Dermis blood vessel endothelial cell (primary cell): Measurements from ENCODE around the gene TXNIP. TPM values are rescaled to one million over a fixed set of nuclear protein-coding genes. Genes with fewer than 3 reads are reported as not detected.
A peak's percentile ranks its signal among the peaks of the same experiment; 100 is the strongest.

Experiments used
- DNase-seq: peaks from one replicate; pipeline ENCODE4 v3.0.0; 2010
- total RNA-seq: library from RNA; depleted of rRNA; stranded (reverse); fragments of >200 nt; gene quantifications from 2 replicates; pipeline ENCODE4 v1.2.3, GENCODE V29; 2014

TXNIP gene
- total RNA-seq, 1 donor from 2014 or later = 151 TPM

DNA sequence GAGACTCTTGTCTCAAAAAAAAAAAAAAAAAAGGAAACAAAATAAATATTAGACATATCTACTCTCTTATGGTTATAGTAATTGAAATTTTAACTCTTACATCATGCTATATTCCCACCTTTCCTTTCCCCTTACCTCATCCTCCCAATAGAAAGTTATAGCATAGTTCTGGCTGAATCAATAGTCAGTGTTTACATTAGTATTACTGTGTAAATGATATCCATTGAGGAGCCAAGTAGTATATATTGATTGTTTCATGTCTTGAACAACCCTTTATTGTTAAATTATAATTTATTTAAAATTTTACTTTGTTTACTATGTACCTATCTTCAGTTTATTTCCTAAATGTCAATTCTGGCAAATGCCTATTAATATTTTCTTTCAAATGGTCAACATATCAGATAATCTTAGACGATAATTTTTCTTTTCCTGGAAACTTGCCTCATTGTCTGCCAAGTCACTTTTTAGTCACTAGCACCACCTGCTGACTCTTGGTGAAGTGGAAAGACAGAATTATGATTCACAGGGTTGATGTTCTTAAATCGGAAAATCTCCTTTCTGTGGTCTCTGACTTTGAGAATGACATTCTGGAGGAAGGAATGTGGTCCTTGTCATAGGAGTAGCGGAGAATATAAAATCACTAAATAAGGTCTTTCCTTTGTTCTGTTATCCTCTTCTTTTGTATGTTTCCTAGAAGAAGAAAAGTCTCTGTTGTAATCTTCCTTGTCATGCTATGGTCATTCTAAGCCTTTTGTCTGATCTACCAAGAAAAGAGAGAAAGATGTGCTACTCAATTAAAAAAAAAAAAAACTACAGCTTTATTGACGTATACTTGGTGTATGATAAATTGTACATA, 16.6 kb upstream of the TXNIP start:
- peak; percentile 90 for DNase-seq

DNA sequence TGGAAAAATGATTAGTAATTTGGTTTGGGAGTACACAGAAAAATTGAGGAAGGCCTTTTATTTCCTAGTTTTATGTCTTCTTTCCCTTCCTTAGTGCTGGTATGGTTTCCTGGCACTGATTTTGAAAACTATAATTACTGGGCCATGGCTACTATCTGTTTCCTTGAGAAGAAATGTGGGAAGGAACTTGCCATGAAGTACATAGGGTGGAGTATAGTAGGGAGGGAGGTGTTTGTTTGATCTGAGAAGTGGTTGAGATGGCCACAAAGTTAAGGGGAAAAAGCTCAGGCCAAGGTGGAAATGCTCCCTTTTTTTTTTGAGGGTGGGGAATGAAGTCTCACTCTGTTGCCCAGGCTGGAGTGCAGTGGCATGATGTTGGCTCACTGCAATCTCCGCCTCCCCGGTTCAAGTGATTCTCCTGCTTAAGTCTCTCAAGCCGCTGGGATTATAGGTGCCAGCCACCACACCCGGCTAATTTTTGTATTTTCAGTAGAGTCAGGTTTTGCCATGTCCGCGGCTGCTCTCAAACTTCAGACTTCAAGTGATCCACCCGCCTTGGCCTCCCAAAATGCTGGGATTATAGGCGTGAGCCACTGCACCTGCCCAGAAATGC, 13.9 kb upstream of the TXNIP start:
- peak; percentile 20 for DNase-seq

DNA sequence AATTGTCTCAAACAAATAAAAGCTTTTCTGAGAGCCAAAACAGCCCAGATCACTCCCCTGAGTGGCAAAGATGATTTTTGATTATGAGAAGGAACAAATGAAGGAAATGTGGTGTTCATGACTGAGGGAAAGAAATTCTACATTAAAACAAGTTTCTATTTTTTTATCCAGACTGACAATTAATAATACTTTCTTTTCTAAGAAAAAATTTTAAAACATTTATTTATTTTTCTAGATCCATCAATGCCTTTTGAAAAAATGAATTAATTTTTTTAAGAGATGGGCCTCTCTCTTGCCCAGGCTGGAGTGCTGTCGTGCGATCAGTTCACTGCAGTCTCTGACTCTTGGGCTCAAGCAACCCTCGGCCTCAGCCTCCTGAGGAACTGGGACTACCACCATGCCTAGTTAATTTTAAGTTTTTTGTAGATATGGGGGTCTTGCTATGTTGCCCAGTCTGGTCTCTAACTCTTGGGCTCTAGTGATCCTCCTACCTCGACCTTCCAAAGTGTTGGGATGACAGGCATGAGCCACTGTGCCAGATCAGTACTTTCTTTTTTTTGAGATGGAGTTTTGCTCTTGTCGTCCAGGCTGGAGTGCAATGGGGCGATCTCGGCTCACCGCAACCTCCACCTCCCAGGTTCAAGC, 11.2 kb upstream of the TXNIP start:
- DNase-seq = no peak

DNA sequence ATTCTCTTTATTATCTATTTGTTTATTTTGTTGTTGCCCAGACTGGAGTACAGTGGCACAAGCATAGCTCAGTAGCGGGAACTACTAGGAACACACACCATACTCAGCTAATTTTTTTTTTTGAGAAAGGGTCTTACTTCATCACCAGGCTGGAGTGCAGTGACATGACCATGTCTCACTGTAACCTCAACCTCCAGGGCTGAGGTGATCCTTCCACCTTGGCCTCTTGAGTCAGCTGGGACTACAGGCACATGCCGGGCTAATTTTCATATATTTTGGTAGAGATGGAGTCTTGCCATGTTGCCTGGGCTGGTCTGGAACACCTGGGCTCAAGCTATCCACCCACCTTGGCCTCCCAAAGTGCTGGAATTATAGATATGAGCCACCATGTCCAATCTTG, 5.3 kb upstream of the TXNIP start:
- no peak for DNase-seq

DNA sequence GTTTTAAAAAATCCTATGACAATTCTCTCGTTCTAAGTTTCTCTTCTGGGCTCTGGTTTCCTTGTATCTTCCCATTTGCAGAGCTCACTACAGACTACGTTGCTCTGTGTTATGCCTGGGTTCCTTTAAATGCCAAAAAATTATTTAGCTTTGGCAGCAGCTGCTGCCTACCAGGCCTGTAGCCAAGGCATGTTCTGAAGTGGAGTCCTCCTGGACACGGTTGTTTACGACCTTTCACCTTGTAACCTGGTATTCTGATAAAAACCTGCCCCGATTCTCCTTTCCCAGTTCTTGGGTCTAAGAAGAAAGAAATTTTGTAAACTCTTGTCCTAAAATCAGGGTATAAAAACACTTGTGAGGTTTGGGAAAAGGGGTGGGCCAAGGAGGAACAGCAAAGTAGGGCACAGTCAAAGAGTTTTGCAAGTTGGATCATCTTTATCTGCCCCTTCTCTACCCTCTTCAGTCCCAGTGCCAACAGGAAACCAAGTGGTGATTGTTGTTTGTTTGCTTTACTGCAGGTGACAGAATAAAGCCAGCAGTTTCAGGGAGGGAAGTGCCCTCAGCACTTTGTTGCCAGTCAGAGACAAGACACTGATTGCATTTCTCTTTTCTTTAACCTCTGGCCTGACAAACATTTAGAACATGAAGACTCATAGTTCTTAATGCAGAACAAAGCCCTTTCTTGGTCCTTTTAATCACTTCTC, 3.1 kb upstream of the TXNIP start:
- DNase-seq = no peak

DNA sequence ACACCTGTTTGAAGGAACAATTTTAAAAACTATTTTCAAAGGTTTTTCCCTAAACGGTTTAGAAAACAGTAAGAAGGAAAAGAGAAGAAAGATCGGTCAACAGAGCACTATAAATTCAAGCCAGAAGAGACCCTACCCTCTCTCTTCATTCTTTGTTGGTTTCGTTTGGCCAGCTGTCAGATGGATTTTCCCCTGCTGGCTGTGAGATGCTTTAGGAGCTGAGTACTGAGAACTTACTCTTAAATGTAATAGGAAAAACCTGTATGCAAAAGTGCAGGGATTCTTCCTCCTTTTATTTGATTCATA, 1.3 kb upstream of the TXNIP start:
- no peak for DNase-seq

DNA sequence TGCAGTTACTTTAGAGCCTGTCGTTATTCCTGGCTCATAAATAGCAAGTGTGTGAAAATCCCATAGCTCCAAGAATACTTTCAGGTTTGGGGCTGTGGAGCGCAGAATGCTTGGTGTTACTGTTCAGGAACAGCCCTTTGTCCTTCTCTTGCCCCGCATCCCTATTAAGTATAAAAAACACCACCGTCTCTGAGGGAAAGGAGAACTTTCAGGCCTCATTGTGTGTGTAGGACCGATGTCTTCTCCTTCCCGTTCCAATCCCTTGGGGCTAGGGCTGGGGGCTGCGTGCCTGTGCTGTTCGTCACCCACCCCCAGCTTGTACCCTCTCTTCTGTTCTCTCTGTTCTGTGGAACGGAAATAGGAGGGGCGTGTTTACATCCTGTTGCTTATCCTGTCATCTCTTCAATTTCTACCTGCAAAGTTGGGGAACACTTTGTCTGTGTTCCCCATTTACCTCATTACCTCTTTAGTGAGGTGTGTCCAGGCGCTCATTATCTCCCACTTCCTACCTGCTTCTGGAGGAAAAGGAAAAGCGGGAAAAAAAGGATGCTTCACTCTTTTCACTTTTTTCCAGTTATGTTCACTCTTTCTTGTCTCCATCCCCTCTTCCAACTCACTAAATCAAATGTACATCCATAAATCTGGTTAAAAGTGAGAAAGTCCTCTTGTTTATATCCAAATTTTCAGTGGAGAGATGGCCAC, 788 bp upstream of the TXNIP start:
- DNase-seq = no peak

DNA sequence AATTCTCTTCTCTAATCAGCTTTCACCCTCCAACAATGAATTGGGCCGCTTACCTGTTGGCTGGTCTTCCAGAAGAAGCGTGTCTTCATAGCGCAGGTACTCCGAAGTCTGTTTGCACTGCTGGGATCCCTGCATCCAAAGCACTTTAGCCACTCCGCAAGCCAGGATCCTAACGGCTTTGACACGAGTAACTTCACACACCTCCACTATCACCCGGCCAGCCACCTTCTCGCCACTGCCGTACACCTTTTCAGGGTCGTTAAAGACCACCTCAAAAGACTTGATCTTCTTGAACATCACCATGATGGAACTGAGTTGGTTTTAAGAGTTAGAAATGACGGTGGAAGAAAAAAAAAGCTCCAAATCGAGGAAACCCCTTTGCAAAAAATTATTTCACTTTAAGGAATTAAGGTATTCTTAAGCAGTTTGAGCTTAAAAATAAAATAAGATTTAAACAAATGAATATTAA, 381 bp downstream of the TXNIP start:
- no peak for DNase-seq

DNA sequence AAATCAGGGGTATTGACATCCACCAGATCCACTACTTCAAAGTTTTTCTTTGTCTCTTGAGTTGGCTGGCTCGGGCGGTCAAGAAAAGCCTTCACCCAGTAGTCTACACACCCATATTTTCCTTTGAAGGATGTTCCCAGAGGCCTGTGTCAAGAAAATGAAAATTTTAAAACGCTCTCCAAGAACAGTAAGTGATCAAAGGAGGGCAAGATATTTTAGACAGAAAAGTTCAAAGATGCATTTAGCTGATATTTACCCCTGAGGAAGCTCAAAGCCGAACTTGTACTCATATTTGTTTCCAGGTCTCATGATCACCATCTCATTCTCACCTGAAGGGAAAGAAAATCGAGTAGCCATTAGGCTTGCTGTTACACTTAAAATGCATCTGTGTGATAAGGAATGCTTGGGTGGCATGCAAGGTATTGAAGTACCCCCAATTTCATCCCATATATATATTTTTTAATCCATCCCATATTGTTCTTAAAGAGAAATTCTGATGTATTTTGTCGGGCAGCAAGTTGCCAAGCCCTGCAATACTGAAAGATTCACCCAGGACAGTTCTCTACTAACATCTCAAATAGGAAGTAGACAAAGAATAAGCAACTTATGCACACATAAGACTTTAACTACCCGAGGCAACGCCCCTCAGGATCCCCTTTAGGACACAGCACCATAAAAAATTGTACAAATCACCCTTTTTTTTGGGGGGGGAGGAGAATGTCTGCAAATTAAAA, 1.1 kb downstream of the TXNIP start:
- no peak for DNase-seq

DNA sequence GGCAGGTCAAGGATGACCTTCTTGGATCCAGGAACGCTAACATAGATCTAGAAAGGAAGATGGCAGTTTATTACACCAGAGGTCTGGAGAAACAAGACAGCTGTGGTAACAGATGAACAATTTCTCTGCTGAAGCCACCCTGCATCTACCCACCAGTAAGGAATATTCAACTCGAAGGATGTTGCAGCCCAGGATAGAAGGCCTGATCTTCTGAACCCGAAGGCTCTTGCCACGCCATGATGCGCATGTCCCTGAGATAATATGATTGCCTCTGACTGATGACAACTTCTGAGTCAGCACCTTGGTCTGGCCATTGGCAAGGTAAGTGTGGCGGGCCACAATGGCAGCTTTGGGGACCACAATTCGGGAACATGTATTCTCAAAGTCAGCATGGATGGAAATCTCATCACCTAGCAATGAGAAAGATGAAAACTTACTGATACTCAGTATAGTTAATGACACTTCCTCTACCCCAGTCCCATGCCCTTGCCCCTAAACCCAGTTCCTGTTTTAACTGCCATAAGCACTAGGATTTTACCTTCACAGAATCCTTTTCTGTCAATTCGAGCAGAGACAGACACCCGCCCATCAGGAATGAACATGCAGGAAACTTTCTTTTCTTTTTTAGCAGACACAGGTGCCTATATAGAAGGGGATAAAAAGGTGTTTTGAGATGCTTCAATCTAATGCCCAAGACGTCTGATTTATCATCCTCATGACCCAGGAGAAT, 1.8 kb downstream of the TXNIP start:
- no peak for DNase-seq

DNA sequence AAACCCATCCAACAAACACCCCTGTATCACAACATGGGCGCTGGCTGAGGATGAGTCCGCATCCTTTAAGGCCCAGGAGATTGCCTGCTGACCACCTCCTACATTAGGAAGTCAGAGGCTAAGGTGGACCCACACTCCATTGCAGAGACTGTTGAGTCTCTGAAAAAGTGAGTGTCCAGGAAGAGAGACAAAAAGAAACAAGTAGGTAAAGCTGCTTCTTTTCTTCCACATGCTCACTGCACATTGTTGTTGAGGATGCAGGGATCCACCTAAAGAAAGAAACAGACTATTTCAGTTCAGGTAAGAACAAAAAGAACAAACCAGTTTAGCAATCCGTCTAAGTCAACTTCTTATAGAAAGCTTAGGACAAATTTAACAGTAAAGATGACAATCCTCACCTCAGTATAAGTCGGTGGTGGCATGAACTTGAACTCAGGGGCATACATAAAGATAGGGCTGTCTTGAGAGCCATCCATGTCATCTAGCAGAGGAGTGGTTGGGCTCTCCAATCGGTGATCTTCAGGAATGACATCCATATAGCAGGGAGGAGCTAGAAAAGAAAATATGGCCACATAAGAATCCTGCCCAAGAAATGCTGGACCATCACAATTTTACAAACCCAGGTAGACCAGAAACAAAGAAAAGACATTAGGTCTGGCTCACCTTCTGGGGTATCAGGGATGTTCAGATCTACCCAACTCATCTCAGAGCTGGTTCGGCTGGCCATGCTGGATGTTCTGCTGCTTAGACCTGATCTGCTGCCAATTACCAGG, 2.6 kb downstream of the TXNIP start:
- DNase-seq = no peak

DNA sequence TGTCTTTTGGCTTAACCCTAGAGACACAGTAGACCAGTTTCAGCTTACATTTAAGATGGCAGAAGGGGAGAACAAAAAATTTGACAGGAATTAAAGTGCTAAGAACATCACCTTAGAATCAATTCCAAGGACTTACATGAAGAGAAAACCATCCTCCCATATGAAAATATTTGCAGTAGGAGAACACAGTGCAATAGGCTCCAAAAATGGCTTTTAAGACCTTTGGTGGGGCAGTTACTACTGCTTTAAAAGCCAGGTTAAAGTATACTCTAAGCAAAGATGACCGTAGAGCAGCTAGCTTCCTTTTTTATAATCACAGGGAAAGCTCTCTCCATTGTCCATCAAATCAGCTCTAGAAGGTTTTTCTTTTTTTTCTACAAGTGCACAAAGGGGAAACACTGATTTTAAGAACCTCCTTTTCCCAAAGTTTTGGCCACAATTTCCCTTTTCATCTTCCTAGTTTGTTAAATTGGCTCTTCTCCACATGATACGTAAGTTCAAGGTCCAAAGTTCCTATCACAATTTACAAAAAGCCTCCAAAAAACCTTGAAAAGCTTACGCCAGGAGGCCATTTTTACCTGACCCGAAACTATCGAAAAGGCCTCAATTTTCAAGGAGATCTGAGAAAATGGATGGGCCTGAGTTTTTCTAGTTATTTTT, 3.3 kb downstream of the TXNIP start:
- DNase-seq = no peak

DNA sequence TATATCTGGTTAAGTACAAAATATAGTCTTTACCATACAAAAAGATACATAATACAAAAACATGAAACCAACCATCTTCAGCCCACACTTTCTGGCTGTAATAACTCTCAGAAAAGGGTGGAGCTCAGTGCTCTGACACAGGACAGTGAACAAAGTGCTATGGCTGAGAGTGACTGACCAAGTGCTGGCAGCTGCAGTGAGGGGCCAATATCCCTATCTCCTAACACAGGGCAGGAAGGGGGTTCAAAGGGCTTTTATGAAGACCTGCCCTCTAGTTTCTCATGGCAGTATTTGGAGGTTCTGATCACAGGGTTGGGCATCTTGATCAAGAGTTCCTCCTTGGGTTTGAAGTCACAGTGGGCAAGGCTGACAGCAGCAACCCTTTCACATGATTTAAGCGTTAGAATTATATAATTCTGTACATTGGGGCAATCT, 3.9 kb downstream of the TXNIP start:
- no peak for DNase-seq

DNA sequence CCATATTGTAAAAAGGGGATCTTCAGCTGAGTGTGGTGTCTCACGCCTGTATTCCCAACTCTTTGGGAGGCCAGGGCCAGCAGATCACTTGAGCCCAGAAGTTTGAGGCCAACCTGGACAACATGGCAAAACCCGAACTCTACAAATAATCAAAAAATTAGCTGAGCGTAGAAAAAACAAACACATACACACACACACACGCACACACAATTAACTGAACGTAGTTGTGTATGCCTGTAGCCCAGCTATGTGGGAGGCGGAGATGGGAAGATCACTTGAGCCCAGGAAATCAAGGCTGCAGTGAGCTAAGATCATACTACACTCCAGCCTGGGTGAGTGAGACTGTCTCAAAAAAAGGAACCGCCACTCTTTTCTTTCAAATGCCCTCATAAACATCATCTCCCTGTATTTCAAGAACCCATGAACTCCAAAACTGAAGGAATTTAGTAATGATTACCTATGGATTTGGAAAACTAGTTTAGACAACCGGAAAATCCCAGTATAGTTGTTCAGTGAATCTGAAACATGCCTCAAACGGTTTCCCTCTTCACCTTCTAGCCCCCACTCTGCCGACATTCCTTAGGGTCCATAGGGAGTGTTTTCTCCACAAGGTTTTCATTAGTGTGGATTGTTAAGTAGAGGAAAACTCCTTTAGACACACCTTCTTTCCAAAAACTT, 4.5 kb downstream of the TXNIP start:
- no peak for DNase-seq

DNA sequence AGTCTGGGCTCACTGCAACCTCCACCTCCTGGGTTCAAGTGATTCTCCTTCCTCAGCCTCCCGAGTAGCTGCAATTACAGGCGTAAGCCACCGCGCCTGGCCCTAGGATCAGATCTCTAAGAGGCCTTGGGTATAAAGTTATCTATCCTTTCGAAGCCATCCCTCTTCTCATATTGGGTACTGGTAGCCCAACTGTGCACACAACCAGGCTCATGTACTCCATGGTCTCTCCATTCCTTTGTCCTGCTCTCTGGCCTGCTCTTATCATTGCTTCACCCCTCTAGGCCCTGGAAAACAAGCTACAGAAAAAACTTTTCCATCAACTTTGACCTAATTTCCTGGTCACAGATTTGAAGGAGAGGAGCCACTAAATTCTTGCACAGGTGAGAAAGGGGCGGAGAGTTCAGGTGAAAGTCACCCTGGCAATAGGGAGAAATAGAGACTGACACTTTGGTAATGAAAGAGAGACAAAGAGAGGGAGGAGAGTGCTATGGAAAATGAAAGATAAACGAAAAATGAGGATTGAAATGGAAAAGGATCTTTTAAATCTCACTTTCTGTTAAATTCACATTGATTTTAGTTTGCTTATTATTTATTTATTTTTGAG, 6.0 kb downstream of the TXNIP start:
- no peak for DNase-seq

DNA sequence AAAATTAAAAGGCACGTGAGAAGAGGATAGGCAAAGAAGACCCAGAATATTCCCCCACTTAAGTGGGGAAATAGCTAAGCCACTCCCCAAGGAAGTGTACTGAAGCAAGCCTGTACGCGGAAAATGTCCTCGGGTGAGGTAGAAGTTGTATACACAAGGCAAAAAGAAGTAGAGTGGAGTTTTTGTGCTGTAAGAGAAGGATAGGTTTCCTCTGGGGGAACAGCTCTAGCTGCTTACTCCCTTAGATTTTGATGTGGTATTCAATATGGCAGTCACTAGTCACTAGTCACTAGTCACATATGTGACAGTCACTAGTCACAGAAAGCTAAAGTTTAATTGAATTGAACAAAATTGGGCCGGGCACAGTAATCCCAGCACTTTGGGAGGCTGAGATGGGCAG, 7.6 kb downstream of the TXNIP start:
- DNase-seq = no peak

DNA sequence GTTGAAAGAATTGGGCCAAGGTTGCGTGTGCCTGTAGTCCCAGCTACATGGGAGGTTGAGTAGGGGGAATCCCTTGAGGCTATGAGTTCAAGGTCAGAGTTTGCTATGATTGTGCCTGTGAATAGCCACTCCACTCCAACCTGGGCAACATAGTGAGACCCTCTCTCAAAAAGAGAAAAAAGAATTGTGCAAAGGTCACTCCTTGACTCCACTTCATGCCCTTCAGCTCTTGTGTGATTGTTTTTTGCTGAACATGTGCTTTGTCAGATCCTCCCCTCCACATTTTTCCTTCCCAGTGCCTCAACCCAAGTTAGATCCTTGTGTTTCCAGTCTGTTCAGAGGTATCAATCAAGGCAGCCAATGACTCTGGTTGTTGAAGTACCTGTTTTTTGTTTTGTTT, 8.5 kb downstream of the TXNIP start:
- no peak for DNase-seq

DNA sequence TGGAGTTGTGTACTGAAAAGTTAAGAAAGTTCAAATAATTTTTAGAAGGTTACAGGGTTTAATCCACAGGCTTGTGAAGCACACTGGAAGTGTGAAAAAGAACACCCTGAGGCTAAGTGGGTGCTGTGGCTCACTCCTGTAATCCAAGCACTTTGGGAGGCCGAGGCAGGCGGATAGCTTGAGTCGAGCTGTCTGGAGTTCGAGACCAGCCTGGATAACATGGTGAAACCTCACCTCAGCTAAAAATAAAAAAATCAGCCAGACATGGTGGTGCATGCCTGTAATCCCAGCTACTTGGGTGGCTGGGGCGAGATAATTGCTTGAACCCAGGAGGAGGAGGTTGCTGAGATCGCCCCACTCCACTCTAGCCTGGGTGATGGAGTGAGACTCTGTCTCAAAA, 9.8 kb downstream of the TXNIP start:
- DNase-seq = no peak
